Activated CD4-positive, alpha-beta T cell treated with anti-CD3 and anti-CD28 coated beads, Interleukin-2, Interleukin-6, amounts not matched to agents 100 ng/mL and 50 ng/mL, durations not matched to agents 16 hours and 8 hours (primary cell): ENCODE measurements around the gene L3MBTL2.
"Not testable (repeated sequence)": the region's sequence is repeated elsewhere in the genome, so short reads cannot be mapped to it uniquely, and the experiment has no call there.

Experiments used
- DNase-seq: peaks from one replicate; pipeline ENCODE4 v3.0.0-alpha.2; 2020

L3MBTL2 gene

DNA sequence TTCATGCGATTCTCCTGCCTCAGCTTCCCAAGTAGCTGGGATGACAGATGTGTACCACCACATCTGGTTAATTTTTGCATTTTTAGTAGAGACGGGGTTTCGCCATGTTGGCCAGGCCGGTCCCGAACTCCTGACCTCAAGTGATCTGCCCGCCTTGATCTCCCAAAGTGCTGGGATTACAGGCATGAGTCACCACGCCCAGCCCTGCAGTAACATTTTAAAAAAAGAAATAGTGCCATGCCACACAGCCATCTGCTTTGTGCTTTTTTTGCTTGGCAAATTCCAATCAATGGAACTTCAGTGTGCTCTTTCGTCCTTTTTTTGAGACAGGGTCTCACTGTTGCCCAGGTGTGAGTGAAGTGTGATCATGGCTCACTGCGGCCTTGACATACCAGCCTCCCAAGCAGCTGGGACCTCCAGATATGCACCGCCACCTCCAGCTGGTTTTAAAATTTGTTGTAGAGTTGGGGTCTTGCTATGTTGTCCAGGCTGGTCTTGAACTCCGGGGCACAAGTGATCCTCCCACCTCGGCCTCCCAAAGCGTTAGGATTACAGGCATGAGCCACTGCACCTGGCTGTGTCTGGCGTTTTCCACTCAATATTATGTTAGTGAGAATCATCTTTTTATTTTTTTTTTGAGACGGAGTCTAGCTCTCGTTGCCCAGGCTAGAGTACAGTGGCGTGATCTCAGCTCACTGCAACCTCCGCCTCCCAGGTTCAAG lies 37.4 kb downstream of the L3MBTL2 start:
- no peak for DNase-seq

DNA sequence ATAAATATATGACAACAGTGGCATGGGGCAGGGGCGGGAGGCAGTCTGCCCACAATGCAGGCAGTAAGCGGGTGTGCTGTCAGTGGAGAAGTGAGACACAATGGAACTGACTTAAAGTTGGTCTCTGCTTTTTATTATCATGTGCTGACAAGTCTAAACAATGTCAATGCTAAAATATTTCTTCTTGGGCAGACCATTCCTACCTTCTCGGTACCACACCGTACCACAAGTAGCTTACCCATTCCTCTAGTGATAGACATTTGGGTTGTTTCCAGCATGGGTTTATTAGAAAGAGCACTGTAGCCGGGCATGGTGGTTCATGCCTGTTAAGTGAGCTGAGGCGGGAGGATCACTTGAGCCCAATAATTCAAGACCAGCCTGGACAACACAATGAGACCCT lies 38.2 kb downstream of the L3MBTL2 start:
- DNase-seq, result no peak

DNA sequence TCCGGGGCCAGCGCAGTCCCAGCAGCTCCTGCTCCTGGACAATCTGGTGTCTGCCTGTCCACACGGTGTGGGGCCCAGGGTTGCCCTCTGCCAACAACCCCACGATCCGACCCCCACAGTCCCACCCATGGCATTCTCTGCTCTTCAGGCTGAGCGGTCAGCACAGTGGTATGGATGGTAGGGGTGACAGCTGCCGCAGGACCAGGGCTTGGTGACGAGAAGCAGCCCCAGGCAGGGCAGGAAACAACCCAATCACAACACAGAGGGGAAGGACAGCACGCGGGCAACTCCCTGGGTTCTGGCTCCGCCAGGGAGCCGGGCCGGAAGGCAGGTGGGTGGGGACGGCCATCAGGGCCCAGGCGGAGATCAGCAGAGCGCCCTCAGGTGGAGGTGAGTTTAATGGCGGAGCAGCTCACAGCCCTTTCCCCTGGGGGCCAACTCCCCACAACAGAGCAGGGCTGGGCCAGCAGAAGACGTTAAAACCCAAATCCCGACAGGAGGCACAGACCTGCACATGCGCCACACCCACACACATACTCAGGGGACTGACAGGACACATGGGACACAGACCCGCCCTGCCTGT lies 40.9 kb downstream of the L3MBTL2 start:
- no peak for DNase-seq

DNA sequence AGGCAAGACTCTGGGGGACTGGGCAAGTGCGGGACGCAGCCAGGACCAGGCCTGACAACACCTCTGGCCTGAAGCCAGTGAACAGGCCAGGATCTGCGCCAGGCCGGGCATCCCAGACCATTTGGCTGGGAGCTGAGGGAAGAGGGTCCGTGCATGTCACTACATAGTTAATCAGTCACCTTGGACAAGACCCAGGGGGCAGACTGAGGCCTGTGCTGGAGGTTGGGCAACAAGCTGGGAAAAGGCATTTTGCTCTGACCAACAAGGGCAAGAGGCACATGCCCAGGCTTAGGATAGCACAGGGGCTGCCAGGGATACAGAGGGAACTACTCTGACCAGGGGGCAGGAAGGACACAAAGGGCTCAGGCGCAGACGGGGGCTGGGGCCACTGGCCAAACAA lies 42.6 kb downstream of the L3MBTL2 start:
- no peak for DNase-seq

DNA sequence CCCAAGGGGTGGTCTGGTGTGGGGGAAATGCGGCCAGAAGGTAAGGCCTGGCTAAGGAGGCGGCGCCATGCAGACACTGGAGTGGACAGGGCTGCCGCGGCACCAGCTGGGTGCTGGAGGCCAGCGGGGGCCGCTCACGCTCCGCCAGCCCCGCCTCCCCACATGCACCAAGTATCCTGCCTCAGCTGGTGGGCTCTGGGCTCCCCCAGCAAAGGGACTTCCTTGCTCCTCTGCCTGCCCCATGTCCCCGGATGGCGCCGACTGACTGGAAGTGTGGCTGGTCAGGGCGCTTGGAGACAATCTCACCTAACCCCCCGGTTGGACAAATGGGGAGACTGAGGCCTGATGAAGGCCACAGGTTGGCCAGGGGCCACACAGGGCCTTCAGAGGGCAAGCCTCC lies 43.2 kb downstream of the L3MBTL2 start:
- DNase-seq, result no peak

DNA sequence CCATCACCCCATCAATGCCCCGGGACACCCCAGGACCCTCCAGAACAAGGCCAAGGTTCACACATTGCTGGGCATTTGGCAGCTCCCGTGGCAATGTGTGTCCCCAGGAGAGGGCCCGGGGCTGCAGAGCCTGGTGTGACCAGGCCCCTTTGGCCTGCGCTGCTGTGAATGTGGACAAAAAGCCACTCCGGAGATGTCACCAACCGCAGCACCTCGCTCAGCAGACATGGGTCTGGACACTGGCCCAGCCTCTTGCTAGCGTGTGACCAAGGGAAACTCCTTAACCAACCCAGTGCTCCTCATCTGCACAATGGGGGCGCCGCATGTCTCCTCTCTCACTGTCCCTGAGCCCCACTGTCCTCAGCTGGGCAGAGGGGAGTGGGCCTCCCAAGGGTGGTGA lies 43.6 kb downstream of the L3MBTL2 start:
- no peak for DNase-seq

DNA sequence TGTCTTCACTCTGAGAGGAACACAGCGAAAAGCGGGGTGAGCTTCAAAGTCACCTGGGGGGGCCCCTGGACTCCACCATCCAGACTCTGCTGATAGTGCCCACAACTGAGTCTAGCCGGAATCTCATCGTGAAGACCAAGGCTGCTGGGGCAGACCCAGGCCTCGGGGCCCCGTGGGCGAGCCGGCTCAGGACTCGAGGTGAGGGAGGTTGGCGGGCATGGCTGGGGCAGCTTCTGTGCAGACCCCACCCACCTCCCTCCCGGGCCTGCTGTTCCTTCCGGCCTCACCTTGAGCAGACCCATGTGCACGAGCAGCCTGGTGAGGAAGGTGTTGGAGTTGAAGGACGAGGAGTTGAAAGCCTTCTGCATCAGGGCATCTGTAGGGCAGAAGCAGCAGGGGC lies 44.3 kb downstream of the L3MBTL2 start:
- DNase-seq, result no peak

DNA sequence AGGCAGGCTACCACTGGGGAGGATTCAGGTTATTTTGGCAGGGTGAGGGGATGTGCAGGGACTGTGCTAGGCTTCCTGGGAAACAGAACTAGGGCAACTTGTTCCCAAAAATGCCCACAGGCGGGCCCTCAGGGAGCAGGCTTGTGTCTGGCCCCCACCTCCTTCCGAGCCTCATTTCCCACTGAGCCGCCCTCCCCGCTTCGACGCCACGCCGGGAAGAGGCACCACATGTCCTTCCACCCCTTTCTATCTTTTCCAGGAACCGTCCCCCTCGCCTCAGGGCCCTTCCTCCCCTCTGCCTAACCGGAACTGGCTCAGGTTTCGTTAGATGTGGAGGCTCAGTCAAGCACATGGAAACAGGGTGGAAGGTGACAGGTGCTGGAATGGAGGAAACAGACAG lies 45.0 kb downstream of the L3MBTL2 start:
- no peak for DNase-seq

DNA sequence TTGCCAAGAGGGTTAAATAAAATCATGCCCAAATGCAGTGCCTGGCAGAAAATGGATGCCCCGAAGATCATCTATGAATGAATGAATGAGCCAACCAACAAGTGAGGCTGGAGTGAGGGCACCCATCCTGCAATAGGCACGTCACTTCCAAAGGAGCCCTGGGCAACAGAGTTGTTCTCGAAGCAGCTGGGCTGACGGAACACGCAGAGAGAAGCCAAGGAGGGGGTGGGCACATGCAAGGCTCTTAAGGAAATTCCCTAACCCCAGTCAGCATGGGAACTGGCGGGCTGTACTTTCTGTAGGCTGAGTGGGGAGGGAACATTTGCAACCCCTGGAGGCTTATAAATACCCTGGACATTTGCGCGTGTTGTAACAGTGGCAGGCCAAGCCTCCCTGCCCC lies 47.3 kb downstream of the L3MBTL2 start:
- DNase-seq, result no peak

DNA sequence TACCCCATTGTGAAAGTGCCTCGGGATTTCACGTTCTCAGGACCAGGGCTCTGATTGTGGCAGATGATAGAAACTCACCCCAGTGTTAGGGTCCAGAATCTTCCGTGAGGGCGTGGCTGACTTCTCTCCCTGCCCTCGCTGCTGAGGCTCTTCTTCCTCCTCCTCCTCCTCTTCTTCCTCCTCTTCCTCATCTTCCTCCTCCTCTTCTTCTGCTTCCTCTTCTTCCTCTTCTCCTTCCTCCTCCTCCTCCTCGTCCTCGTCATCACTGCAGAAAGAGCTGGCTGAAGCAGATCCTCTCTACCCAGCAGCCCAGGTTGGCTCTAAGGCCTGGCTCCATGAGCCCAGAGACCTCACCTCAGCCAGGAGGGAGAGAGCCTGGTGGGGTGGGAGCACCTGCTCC lies 49.1 kb downstream of the L3MBTL2 start:
- no peak for DNase-seq

DNA sequence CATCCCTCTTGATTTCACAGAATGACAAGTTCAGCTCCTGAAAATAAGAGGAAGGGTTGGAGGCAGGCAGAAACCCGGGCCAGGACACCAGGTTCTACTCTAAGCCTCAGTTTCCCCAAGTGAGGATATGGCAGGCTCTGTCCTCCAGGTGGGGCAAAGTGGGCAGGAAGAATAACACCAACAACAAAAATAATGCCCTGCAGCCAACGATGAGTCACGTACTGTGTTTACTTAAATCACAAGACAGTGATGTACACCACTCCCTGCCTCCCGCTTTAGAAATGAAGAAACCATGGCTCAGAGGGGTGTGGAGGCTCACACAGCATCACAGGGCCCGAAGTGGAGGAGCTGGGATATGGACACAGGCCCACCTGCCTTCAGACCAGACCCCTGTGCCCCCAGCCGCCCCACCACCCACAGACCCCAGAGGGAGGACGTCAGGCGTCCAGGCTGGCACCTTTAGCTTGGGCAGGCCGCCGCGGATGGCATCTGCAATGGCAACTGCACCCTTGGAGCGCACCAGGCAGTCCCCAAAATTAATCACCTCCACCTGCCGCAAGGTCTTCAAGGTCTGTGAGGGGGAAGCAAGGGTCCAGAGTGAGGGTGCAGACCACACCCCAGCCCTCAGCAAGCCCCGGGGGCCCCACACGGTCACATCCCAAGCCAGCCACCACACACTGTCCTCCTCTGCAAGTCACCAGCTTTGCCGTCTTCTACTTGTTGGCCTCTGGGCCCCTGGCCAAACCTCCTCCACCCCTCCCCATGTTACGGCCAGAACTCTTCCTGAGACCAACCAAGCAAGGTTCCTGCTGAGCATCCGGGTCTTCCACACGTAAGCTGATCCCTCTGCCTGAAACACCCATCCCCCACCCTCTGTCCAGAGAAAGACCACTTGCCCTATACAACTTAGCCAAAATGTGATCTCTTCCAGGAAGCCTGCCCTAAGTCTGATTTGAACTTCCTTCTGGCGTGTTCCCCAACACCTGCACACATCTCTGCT lies 51.4 kb downstream of the L3MBTL2 start:
- no peak for DNase-seq

DNA sequence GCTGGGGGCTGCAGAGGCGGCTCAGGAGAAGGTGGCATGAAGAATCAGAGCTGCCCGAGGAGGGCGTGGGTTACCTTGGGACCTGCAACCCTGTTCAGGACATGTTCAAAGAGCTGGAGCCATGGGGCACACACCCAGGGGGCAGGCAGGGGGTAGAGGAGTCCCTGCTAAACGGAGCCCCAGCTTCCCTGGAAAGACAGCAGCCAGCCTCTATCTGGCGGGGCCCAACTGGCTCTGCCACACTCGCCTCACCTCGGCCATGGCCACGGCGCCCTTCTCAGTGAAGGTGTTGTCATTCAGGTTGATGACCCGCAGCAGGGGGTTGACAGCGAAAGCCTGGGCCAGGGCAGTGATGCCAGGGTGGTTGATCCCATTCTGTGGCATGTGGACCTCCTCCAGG lies 52.6 kb downstream of the L3MBTL2 start:
- DNase-seq, result no peak

DNA sequence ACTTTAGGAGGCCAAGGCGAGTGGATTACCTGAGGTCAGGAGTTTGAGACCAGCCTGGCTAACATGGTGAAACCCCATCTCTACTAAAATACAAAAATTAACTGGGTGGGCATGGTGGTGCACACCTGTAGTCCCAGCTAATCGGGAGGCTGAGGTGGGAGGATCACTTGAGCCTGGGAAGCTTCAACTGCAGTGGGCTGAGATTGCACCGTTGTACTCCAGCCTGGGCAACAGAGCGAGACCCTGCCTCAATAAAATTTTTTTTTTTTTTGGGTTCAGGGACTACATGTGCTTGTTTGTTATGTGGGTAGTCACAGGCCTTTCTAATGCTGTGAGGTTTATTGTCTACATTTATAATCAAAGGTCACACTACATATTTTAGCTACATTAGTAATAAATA lies 54.6 kb downstream of the L3MBTL2 start:
- not testable (repeated sequence) for DNase-seq

DNA sequence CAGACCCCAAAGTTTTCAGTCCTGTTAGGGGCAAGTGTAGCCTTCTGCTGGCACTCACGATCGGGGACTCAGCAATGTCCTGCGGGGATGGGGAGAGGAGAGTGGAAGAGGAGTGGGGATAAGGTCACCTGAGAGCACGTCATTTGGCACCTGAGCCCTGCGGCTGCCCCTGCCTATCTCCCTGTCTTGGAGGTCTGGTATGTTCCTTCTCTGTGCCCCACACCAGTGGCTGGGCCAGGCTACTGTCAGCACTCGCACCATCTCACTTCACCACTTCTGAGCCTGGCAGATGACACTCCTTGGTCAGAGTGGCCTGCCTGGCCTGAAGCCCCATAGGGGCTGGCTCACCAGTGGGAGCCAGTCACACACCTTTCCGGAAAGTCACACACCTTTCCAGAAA lies 55.8 kb downstream of the L3MBTL2 start:
- DNase-seq, result no peak

DNA sequence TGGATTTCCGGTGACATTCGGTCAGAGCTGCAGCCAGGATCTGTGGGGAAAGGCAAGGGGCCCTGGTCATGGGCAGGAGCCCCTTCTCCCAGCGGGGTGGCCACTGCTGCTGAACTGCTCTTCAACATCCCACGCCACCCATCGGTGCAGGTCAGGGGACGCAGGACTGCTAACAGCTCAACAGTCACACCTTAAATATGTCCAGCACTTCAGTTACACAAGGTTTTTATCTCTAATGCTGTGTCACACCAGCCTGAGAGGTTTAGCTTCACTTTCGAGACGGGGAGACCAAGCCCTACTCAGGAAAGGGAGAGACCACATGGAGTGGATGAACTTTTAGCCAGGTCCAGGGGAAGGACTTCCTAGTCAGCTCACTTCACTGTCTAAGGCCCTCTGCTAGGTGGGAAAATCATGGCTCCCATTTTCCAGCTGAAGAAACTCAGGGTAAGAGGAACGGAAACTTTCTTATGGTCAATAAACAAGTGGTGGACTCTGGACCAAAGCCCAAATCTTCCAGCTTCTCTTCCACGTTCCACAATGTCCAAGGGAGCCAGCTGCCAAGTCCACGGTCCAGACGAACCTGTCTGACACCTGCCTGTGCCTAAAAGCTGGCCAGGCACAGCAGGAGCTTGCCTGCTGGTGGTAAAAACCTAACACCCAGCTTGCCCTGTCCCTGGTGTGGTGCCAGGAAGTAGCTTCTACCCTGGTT lies 56.6 kb downstream of the L3MBTL2 start:
- DNase-seq, result no peak

DNA sequence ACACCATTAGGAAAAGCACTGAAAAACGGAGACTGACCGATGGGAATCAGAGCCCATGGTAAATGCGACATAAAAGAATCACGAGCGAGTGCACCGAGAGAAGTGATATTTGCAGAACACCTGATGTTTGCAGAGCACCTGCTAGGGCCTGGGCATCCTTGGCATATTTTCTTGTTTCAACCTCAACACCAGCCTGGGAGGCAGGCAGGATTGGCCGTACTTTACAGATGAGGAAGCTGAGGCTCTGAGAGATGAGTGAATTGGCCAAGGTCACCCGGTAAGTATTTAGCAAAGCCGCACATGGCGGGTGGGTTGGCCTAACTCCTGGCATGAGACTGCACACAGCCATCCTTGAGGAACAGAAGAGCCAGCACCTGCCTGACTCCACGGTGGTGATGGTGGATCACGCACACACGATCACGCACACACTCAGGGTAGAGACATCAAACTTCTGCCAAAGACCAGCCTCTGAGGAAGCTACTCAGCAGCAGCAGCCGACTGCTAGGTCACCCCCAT lies 57.2 kb downstream of the L3MBTL2 start:
- DNase-seq, result no peak

DNA sequence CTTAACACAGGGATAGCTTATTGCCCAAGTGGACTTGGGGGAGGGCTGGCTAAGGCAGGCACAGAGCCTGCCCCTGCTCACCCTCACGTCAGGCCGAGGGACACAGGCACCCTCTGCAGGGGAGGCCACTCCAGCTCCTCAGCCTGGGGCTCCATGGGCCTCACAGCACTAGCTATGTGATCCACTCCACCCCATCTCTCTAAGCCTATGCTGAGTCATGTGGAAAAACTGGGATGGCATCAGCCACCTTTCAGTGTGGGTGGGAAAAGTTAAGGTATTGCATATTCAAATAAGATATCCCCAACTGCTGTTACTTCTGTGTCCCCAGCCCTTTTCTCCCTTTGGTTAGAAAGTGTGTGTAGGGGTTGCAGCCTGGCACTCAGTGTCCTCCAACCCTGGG lies 58.6 kb downstream of the L3MBTL2 start:
- DNase-seq, result no peak

DNA sequence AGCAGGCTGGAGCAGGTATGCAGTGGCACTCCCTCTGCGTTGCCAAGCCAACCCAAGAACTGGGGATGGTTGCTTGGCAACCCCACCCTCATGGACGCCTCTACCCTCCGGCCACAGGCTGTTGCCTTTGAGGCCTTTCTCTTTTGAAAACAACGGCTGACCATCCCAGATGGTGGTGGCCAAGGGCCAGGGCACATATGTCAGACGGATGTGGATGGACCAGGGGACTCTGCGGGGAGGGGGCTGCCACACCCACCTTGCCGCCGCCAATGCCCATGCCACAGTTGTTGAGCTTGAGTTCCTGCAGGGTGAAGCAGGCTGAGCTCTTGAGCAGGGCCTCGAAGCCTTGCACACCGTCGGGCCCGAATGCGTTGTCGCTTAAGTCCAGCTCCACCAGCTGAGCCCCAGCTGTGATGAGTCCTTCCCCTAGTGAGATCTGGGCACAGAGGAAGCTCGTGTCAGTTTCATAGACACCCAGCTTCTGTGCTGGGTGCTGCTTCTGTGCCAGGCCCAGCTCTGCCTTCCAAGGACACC lies 59.4 kb downstream of the L3MBTL2 start:
- no peak for DNase-seq

DNA sequence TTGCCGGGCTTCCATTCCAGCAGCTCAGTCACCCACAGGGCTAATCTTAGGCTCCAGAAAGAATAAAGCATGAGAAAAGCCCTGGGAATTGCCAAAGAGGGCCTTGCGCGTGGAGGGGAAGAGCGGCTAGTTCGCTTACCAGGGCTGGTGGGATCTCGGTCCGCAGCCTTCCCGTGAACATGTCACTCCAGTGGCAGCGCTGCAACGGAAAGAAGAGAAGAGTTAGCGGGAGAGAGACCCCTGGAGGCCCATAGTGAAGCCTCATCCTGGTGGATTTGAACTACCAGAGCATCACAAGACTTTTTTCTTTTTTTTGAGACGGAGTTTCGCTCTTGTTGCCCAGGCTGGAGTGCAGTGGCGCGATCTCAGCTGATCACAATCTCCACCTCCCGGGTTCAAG lies 62.8 kb downstream of the L3MBTL2 start:
- no peak for DNase-seq

DNA sequence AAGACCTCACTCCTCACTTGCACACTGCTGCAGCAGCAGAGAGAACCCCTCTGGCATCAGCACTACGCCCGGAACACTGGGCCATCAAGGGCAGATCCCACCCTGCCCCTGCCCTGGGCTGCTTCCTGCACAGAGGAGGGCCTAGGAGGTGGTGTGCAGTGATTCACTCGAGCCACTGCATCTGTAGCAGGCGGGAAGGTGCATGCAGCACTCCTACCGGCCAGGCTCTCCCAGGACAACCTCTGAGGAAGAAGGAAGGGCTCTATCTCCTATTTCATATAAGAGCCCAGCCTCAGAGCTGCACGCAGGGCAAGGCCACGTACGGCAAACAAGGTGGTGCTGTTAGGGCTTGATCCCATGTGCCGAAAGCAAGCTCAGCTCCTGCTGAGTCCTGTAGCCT lies 66.7 kb downstream of the L3MBTL2 start:
- DNase-seq, result no peak

DNA sequence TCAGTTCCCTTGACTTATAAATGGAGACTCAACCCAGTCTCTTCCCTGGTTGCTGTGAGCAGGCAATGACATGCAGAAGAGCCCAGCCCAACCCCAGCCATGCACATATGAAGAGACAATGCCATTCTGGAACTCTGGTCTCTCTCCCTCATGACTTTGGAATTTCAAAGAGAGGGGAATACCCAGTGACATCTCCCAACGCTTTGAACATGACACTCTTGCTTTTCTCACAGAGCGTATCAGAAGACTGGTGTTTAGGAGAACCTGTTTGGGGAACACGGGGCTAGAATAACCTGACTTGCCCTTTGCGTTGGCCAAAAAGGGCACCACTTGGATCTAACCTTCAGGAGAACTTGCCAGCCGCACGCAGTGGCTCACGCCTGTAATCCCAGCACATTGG lies 68.0 kb downstream of the L3MBTL2 start:
- DNase-seq, result no peak

DNA sequence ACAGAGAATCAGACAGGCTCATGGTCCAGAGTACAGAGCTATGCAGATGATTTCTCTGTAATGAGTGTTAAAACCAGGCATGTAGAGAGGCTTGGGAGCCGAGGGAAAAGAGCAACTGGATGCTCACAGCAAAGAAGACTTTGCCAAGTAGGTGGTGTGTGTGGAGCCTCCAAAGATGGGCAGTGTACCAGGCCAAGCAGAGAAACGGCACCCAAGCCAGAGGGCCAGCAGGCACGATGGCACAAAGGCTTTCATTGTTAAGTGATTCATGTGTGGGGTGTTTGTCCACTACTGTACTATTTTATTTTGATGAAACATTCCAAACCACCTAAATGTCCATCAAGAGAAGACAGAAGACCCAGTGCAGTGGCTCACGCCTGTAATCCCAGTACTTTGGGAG lies 69.7 kb downstream of the L3MBTL2 start:
- no peak for DNase-seq

DNA sequence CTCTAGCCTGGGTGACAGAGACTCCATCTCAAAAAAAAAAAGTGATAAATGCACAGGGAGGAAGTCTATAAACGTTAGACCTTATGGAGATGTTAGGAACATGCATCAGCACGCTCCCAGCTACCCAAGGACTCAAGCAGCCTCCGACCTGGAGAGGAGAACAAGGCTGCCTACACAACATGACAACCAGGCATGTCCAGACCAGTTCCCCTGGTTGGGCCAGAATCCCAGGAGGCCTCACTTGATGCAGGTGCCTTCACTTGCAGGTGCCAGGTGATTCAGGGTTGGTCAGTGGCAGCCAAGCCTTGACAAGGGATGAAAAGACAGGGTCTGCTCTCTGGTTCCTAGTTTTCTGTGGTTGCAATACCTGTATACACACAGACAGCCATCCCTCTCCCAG lies 75.0 kb downstream of the L3MBTL2 start:
- DNase-seq, result no peak
